ENCODE data around the gene BRAF.

BRAF gene

DNA sequence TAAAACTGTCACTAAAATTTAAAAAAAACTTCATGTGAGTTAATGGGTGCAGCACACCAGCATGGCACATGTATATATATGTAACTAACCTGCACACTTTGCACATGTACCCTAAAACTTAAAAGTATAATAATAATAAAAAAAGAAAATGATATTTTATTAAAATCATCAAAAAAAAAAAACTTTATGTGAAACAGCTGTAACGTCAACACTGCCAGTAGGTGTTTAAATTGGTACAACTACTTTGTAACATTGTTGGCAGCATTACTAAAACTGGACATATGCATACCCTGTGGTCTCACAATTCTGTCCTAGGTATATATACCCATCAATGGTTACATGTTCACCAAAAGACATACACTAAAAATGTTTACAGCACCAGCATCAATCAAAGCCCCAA lies 146.2 kb downstream of the BRAF start:
- no peaks in the 10 kb centered on the region for H3K4me1 ChIP-seq (ENCODE audit: insufficient read depth, low read length, severe bottlenecking)
- no peaks in the 10 kb centered on the region for H3K27me3 ChIP-seq (ENCODE audit: insufficient read depth, low read length)
- H3F3A ChIP-seq (ENCODE audit: insufficient read depth, low read length) = no peaks in the 10 kb centered on the region
- no peaks in the 10 kb centered on the region for H3K9me2 ChIP-seq (ENCODE audit: low read depth, low read length)
- TF ChIP-seq, protein P1, sequence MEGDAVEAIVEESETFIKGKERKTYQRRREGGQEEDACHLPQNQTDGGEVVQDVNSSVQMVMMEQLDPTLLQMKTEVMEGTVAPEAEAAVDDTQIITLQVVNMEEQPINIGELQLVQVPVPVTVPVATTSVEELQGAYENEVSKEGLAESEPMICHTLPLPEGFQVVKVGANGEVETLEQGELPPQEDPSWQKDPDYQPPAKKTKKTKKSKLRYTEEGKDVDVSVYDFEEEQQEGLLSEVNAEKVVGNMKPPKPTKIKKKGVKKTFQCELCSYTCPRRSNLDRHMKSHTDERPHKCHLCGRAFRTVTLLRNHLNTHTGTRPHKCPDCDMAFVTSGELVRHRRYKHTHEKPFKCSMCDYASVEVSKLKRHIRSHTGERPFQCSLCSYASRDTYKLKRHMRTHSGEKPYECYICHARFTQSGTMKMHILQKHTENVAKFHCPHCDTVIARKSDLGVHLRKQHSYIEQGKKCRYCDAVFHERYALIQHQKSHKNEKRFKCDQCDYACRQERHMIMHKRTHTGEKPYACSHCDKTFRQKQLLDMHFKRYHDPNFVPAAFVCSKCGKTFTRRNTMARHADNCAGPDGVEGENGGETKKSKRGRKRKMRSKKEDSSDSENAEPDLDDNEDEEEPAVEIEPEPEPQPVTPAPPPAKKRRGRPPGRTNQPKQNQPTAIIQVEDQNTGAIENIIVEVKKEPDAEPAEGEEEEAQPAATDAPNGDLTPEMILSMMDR (IDR thresholded peaks at IDR 0.05; ENCODE audit: low read length) = no peak
- no peak for TF ChIP-seq EZH2 (IDR thresholded peaks at IDR 0.05; ENCODE audit: borderline replicate concordance, low read length)
- no peak overlapping the region for H3K27ac ChIP-seq (ENCODE audit: low read depth, low read length, poor library complexity, severe bottlenecking)
- H3K4me3 ChIP-seq (ENCODE audit: low read depth, low read length, poor library complexity, severe bottlenecking) = no peak overlapping the region
- no peak overlapping the region for H3K4me2 ChIP-seq (ENCODE audit: low read length)
- H2AFZ ChIP-seq (ENCODE audit: low read length) = no peak overlapping the region
- H4K20me1 ChIP-seq (ENCODE audit: insufficient read depth, low read length) = no peaks in the 10 kb centered on the region
- H3K9ac ChIP-seq (ENCODE audit: low read length) = no peak overlapping the region
- H3K36me3 ChIP-seq (ENCODE audit: insufficient read depth, low read length) = peaks cover 67% of the 10 kb centered on the region; the same call in 1 of the 2 replicates
- H3K9me3 ChIP-seq (ENCODE audit: low read length) = no peaks in the 10 kb centered on the region
- no peaks in the 10 kb centered on the region for H3K79me2 ChIP-seq (ENCODE audit: insufficient read depth, low read length)

DNA sequence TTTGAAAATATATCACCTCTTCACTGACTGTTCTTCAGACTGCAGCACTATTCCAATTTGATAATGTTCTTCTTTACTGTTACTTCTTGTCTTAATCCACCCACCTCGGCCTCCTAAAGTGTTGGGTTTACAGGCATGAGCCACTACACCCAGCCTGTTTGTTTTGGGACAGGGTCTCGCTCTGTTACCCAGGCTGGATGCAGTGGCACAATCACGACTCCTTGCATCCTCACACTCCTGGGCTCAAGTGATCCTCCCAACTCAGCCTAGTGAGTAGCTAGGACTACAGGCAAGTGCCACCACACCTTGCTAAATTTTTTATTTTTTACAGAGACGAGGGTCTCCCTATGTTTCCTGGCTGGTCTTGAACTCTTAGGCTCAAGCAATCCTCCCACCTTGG lies 150.4 kb downstream of the BRAF start:
- H2AFZ ChIP-seq (ENCODE audit: low read length) = no peak overlapping the region
- H3K9me3 ChIP-seq (ENCODE audit: low read length) = no peaks in the 10 kb centered on the region
- H3K4me2 ChIP-seq (ENCODE audit: low read length) = no peak overlapping the region
- H4K20me1 ChIP-seq (ENCODE audit: insufficient read depth, low read length) = no peaks in the 10 kb centered on the region
- TF ChIP-seq, protein P1 (IDR thresholded peaks at IDR 0.05; ENCODE audit: low read length) = no peak
- no peak for TF ChIP-seq EZH2 (IDR thresholded peaks at IDR 0.05; ENCODE audit: borderline replicate concordance, low read length)
- no peaks in the 10 kb centered on the region for H3K79me2 ChIP-seq (ENCODE audit: insufficient read depth, low read length)
- H3K36me3 ChIP-seq (ENCODE audit: insufficient read depth, low read length) = peaks cover 61% of the 10 kb centered on the region; the same call in 1 of the 2 replicates
- no peaks in the 10 kb centered on the region for H3K9me2 ChIP-seq (ENCODE audit: low read depth, low read length)
- H3K27me3 ChIP-seq (ENCODE audit: insufficient read depth, low read length) = no peaks in the 10 kb centered on the region
- H3K4me3 ChIP-seq (ENCODE audit: low read depth, low read length, poor library complexity, severe bottlenecking) = no peak overlapping the region
- H3K4me1 ChIP-seq (ENCODE audit: insufficient read depth, low read length, severe bottlenecking) = no peaks in the 10 kb centered on the region
- H3K9ac ChIP-seq (ENCODE audit: low read length) = no peak overlapping the region
- H3K27ac ChIP-seq (ENCODE audit: low read depth, low read length, poor library complexity, severe bottlenecking) = no peak overlapping the region
- no peaks in the 10 kb centered on the region for H3F3A ChIP-seq (ENCODE audit: insufficient read depth, low read length)

DNA sequence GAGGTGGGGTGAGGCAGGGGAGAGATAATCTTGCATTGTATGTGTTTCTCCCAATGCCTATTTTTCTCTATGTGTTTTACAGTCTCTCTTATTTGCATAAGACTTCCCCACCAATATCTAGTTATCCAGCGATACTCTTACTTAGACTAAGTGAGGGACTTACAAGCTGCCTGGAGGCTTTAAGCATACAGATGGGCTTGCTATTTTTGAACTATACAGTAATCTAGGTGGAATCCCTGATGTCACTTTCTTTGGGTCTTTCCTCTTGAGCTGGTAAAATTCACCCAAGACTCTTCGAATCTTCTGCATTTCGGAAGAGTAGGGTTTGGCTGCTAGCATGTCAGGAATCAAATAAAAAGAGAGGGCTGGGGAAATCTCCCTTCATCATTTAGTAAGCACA lies 151.6 kb downstream of the BRAF start:
- Histone ChIP-seq H3K79me2 (ENCODE audit: insufficient read depth, low read length) (no peaks in the 10 kb centered on the region), H3K27ac (ENCODE audit: low read depth, low read length, poor library complexity, severe bottlenecking) (no peak overlapping the region), H3F3A (ENCODE audit: insufficient read depth, low read length) (no peaks in the 10 kb centered on the region), H4K20me1 (ENCODE audit: insufficient read depth, low read length) (no peaks in the 10 kb centered on the region), H3K9me3 (ENCODE audit: low read length) (no peaks in the 10 kb centered on the region), H3K9me2 (ENCODE audit: low read depth, low read length) (no peaks in the 10 kb centered on the region), H3K27me3 (ENCODE audit: insufficient read depth, low read length) (no peaks in the 10 kb centered on the region), H3K9ac (ENCODE audit: low read length) (no peak overlapping the region), H3K4me3 (ENCODE audit: low read depth, low read length, poor library complexity, severe bottlenecking) (no peak overlapping the region), H3K4me2 (ENCODE audit: low read length) (no peak overlapping the region), H2AFZ (ENCODE audit: low read length) (no peak overlapping the region), H3K4me1 (ENCODE audit: insufficient read depth, low read length, severe bottlenecking) (no peaks in the 10 kb centered on the region), H3K36me3 (ENCODE audit: insufficient read depth, low read length) (peaks cover 62% of the 10 kb centered on the region)
- TF ChIP-seq, protein P1 (IDR thresholded peaks at IDR 0.05; ENCODE audit: low read length) = no peak
- no peak for TF ChIP-seq EZH2 (IDR thresholded peaks at IDR 0.05; ENCODE audit: borderline replicate concordance, low read length)

Measured in OCI-LY1 (cell line).